Hepatocyte (in vitro differentiated cells): ENCODE measurements around the gene MAGI2.

Source experiments
- CTCF ChIP-seq: fragments of 200-600 bp; sonication (generic); IDR thresholded peaks from 2 replicates; pipeline ENCODE4 v1.5.1; 2016; ENCODE audit warnings: antibody characterized with exemption, mild to moderate bottlenecking; ENCODE audit not compliant: poor library complexity
- EZH2 ChIP-seq: fragments of 200-600 bp; sonication (generic); IDR thresholded peaks from 2 replicates; pipeline ENCODE4 v1.6.1; 2016; ENCODE audit warnings: antibody characterized with exemption, mild to moderate bottlenecking, borderline replicate concordance
- EZH2phosphoT487 ChIP-seq: fragments of 200-600 bp; sonication (generic); IDR thresholded peaks from one replicate; pipeline ENCODE4 v1.6.1; 2018; ENCODE audit warnings: antibody characterized with exemption, mild to moderate bottlenecking, low read depth, moderate library complexity; ENCODE audit not compliant: unreplicated experiment, severe bottlenecking

GRCh38 chr7:79292834-79293233, 160.6 kb downstream of the MAGI2 start:
- TF ChIP-seq CTCF (no peak), EZH2 (no peak), EZH2phosphoT487 (no peak)
